ENCODE data around the gene PLEKHH2. TPM values are rescaled to one million over a fixed set of nuclear protein-coding genes. Genes with fewer than 3 reads are reported as not detected.

Gene PLEKHH2
- polyA plus RNA-seq, 4 donors = 24.7 to 40.4 (median 32.3) TPM

- no peak for DNase-seq (ENCODE audit: low read depth in 4 of 4, low spot score in 3 of 4)
Observed at GRCh38 chr2:43798300-43798699, 161.2 kb downstream of the PLEKHH2 start.

- DNase-seq (ENCODE audit: low read depth in 4 of 4, low spot score in 3 of 4) = no peak
Observed at GRCh38 chr2:43800894-43801293, 163.8 kb downstream of the PLEKHH2 start.

GRCh38 chr2:43802135-43802534 is 165.1 kb downstream of the PLEKHH2 start:
- no peak for DNase-seq (ENCODE audit: low read depth in 4 of 4, low spot score in 3 of 4)

GRCh38 chr2:43803113-43803512 is 166.1 kb downstream of the PLEKHH2 start:
- DNase-seq (ENCODE audit: low read depth in 4 of 4, low spot score in 3 of 4) = no peak

- DNase-seq (ENCODE audit: low read depth in 4 of 4, low spot score in 3 of 4) = no peak
Observed at GRCh38 chr2:43806719-43807031, 169.6 kb downstream of the PLEKHH2 start.

DNA sequence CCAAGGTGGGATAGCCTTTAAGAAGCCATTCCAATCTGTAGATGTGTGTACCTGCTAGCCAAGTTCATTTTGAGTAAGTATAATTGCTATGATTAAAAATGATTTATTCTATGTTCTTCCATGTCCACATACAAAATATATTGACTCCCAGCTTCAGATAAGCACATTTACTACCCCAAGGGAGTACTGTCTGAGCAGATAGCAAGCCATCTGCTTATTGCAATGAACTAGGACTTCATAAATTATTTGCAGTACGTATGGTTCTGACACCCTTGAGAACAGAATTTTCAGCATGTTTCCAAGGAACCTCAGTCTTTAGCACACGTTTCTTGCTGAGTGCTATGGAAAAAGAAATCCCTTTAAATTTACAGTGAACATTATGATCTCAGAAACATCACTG is 173.4 kb downstream of the PLEKHH2 start:
- no peak for DNase-seq (ENCODE audit: low read depth in 4 of 4, low spot score in 3 of 4)

DNA sequence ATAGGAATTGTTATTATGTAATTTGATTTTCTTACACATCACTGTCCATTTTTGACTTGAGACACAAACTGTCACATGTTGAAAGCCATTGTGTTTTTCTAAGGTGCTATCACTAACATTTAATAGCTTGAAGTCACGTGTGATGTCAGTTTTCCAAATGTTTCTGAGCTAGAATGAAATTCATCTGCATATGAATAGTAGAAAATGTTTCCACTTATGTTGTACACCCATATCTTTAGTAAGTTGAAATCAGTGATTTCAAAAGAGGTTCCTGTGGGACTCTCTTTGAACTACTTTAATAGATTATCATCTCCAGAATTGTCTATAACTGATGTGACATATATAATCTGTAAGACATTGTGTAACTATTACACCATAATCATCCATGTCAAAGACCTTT is 173.8 kb downstream of the PLEKHH2 start:
- no peak for DNase-seq (ENCODE audit: low read depth in 4 of 4, low spot score in 3 of 4)

DNA sequence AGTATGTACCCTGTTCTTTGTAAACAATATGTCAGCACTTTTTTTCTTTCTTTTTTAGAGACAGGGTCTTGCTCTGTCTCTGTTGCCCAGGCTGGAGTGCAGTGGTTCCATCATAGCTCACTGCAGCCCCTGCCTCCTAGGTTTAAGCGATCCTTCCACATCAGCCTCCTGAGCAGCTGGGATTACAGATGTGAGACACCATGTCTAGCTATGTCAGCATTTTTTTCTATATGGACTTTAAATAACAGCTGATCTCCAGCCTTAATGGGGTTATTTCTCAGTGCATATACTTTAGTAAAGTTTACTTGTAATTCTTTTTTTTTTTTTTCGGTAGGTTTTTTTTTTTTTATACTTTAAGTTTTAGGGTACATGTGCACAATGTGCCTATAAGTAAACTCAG is 174.9 kb downstream of the PLEKHH2 start:
- no peak for DNase-seq (ENCODE audit: low read depth in 4 of 4, low spot score in 3 of 4)

- no peak for DNase-seq (ENCODE audit: low read depth in 4 of 4, low spot score in 3 of 4)
Observed at GRCh38 chr2:43812947-43813346, 175.9 kb downstream of the PLEKHH2 start.

GRCh38 chr2:43814711-43815110 is 177.7 kb downstream of the PLEKHH2 start:
- DNase-seq (ENCODE audit: low read depth in 4 of 4, low spot score in 3 of 4) = no peak

Other genes starting within 250 kb of the PLEKHH2 start
- 10 to 100 TPM; 19.9 to 38.6 (median 33.6) TPM for gene THADA, start 41.2 kb upstream of the PLEKHH2 start, polyA plus RNA-seq (ENCODE audit: insufficient read length in 4 of 4)
- gene C1GALT1C1L, start 39.2 kb downstream of the PLEKHH2 start, polyA plus RNA-seq (ENCODE audit: insufficient read length in 4 of 4) = 1 to 10 TPM; 2.0 to 4.9 (median 3.4) TPM
- gene DYNC2LI1, start 136.8 kb downstream of the PLEKHH2 start, polyA plus RNA-seq (ENCODE audit: insufficient read length in 4 of 4) = 100 to 1,000 TPM in 1 of 4 donors, 10 to 100 TPM in 3; 36.8 to 101 (median 80.6) TPM
- under 1 TPM; 0.11 to 0.76 (median 0.63) TPM for gene ABCG5, start 201.6 kb downstream of the PLEKHH2 start, polyA plus RNA-seq (ENCODE audit: insufficient read length in 4 of 4)
- 1 to 10 TPM in 1 of 4 donors, under 1 TPM in 3; 0.25 to 1.2 (median 0.81) TPM for gene ABCG8, start 201.7 kb downstream of the PLEKHH2 start, polyA plus RNA-seq (ENCODE audit: insufficient read length in 4 of 4)